K562 (cell line): ENCODE measurements around the gene TTC13. TPM values are rescaled to one million over a fixed set of nuclear protein-coding genes. Genes with fewer than 3 reads are reported as not detected.

Source experiments
- ATAC-seq: fragments of 200-7000 bp; cut with Tn5 transposase; 3 replicates; pipeline ENCODE4 v1.9.1; 2020; ENCODE audit warnings: moderate library complexity
- BruUV-seq: library from RNA; stranded (reverse); fragments of 400-500 nt; replicated peaks from 2 replicates; lab custom pipeline; 2021; lab: Mats Ljungman, UMichigan
- CTCF ChIA-PET: fragments of 300-600 bp; formaldehyde crosslinking; extraction: SDS; loops from one replicate; lab custom pipeline; 2021; ENCODE audit warnings: low intra/inter-chr PET ratio; lab: Yijun Ruan, JAX
- POLR2A ChIA-PET: fragments of 300-600, 350-650 bp; sonication (Branson Sonifier 250); formaldehyde crosslinking; extraction: SDS; loops from one replicate; lab custom pipeline; 2021; ENCODE audit warnings: antibody characterized with exemption, inconsistent platforms; lab: Yijun Ruan, JAX
- DNase-seq, 4 experiments: peaks; one replicate each; pipeline versions ENCODE4 v3.0.0 to v3.0.0-alpha.2; 2011 to 2018; ENCODE audit warnings: low spot score in 3 of 4, mixed read lengths in 3 of 4; ENCODE audit errors: extremely low read depth in 1 of 4
- FAIRE-seq: peaks from 2 replicates; lab custom pipeline; 2011; peaks lifted over from hg19 to GRCh38; lab: Jason Lieb, UNC
- H2AFZ ChIP-seq: 2 replicates; pipeline ENCODE4 v1.6.0; 2011; ENCODE audit warnings: low read depth, low read length, control low read depth, inconsistent platforms
- H3K27ac ChIP-seq: fragments of 200-600 bp; 3 replicates; pipeline ENCODE4 v1.8.0; 2011; ENCODE audit warnings: low read depth, mild to moderate bottlenecking, control low read depth, inconsistent platforms, low read length, moderate library complexity, mixed read lengths; ENCODE audit errors: extremely low read depth
- H3K27me3 ChIP-seq, 2 experiments: fragments of 300-600 bp in 1 of 2; 2 replicates in 1 of 2; 3 replicates in 1 of 2; pipeline versions ENCODE4 v1.6.0 to v1.8.0; 2011; ENCODE audit warnings: inconsistent platforms in 2 of 2, low read length in 2 of 2, mild to moderate bottlenecking in 1 of 2, mixed read lengths in 1 of 2, moderate library complexity in 1 of 2; ENCODE audit not compliant: control insufficient read depth in 2 of 2, insufficient read depth in 2 of 2
- H3K36me3 ChIP-seq: fragments of 300-600 bp; 3 replicates; pipeline ENCODE4 v1.8.0; 2011; ENCODE audit warnings: mild to moderate bottlenecking, low read length, inconsistent platforms; ENCODE audit not compliant: control insufficient read depth, insufficient read depth
- H3K4me1 ChIP-seq, 2 experiments: fragments of 200-600 bp in 1 of 2; replicated peaks in 1 of 2; 2 replicates in 1 of 2; 3 replicates in 1 of 2; pipeline versions ENCODE4 v1.5.1 to v1.8.0; 2011; ENCODE audit warnings: inconsistent platforms in 2 of 2, low read length in 2 of 2, mild to moderate bottlenecking in 1 of 2, mixed read lengths in 1 of 2, moderate library complexity in 1 of 2; ENCODE audit not compliant: control insufficient read depth in 2 of 2, insufficient read depth in 2 of 2
- H3K4me2 ChIP-seq: 2 replicates; pipeline ENCODE4 v1.6.1; 2011; ENCODE audit warnings: low read length, control low read depth, inconsistent platforms, mixed read lengths; ENCODE audit not compliant: insufficient read depth
- H3K4me3 ChIP-seq: fragments of 200-600 bp; sonication (generic), shearing (Covaris generic); 2 replicates; pipeline ENCODE4 v1.5.1; 2016; ENCODE audit warnings: control low read depth, inconsistent platforms
- H3K79me2 ChIP-seq: fragments of 200-600 bp; 3 replicates; pipeline ENCODE4 v1.8.0; 2011; ENCODE audit warnings: low read length, inconsistent platforms; ENCODE audit not compliant: control insufficient read depth, insufficient read depth
- H3K9ac ChIP-seq, 2 experiments: 2 replicates each; pipeline versions ENCODE4 v1.6.0 to v1.6.1; 2011; ENCODE audit warnings: low read depth in 2 of 2, low read length in 2 of 2, control low read depth in 1 of 2, inconsistent platforms in 1 of 2, mild to moderate bottlenecking in 1 of 2, mixed read lengths in 1 of 2; ENCODE audit not compliant: insufficient read depth in 1 of 2
- H3K9me1 ChIP-seq: one replicate; pipeline ENCODE4 v1.6.0; 2011; ENCODE audit warnings: inconsistent platforms, mild to moderate bottlenecking, low read length, moderate library complexity; ENCODE audit not compliant: control insufficient read depth, insufficient read depth
- H3K9me3 ChIP-seq: replicated peaks from 2 replicates; pipeline ENCODE4 v1.5.1; 2011; ENCODE audit warnings: low read depth, low read length, inconsistent platforms; ENCODE audit not compliant: control insufficient read depth, insufficient read depth
- H4K20me1 ChIP-seq: replicated peaks from 2 replicates; pipeline ENCODE4 v1.6.1; 2011; ENCODE audit warnings: low read length, inconsistent platforms, mixed read lengths; ENCODE audit not compliant: control insufficient read depth, insufficient read depth
- CBX5 ChIP-seq: IDR thresholded peaks from 2 replicates; pipeline ENCODE4 v1.6.1; 2014; ENCODE audit warnings: low read depth, borderline replicate concordance
- ETS1 ChIP-seq: conservative IDR thresholded peaks from 2 replicates; pipeline ENCODE4 v1.6.1; 2011; ENCODE audit warnings: low read depth, mild to moderate bottlenecking, low read length; ENCODE audit not compliant: control insufficient read depth
- EWSR1 ChIP-seq: fragments of 450-650 bp; IDR thresholded peaks from 2 replicates; pipeline ENCODE4 v1.6.1; 2018; ENCODE audit warnings: borderline replicate concordance, mild to moderate bottlenecking, low read depth, moderate library complexity; ENCODE audit not compliant: partially characterized antibody
- FOSL1 ChIP-seq: fragments of 200-800 bp; sonication (Bioruptor generic); conservative IDR thresholded peaks from 2 replicates; pipeline ENCODE4 v1.6.1; 2016; ENCODE audit warnings: missing genetic modification characterization, missing compliant biosample characterization
- HEY1 ChIP-seq: fragments of 250-450 bp; sonication (Bioruptor Pico); IDR thresholded peaks from 2 replicates; pipeline ENCODE4 v1.5.0; 2020; ENCODE audit warnings: mild to moderate bottlenecking, moderate library complexity, borderline replicate concordance
- KAT8 ChIP-seq: fragments of 450-650 bp; IDR thresholded peaks from 2 replicates; pipeline ENCODE4 v1.6.1; 2016; ENCODE audit warnings: low read depth, mild to moderate bottlenecking
- MBD2 ChIP-seq: sonication (generic); IDR thresholded peaks from 2 replicates; pipeline ENCODE4 v1.6.1; 2016; ENCODE audit warnings: low read depth, borderline replicate concordance
- ZBTB17 ChIP-seq: fragments of 450-650 bp; formaldehyde crosslinking; IDR thresholded peaks from 2 replicates; pipeline ENCODE4 v1.4.0; 2020; ENCODE audit warnings: mild to moderate bottlenecking
- ZNF639 ChIP-seq, 2 experiments: fragments of 200-800 bp in 1 of 2; sonication (Bioruptor generic) in 1 of 2; sonication (generic) in 1 of 2; formaldehyde crosslinking in 1 of 2; IDR thresholded peaks in 1 of 2; conservative IDR thresholded peaks in 1 of 2; 2 replicates each; pipeline versions ENCODE4 v1.5.0 to v1.6.1; 2016 to 2020; ENCODE audit warnings: missing compliant biosample characterization in 1 of 2, missing genetic modification characterization in 1 of 2, missing genetic modification reagents in 1 of 2
- WGBS: fragments of 100-300 bp; shearing (Covaris generic); methylation state at CpG from one replicate; pipeline ENCODE4 v1.1.6; 2016; ENCODE audit warnings: low coverage, mixed read lengths; ENCODE audit not compliant: insufficient coverage; ENCODE audit errors: missing lambda C conversion rate; 5-methylcytosine and 5-hydroxymethylcytosine counted together
- in situ Hi-C: fragments of 300-500 bp; cut with MboI; formaldehyde crosslinking; loops from 4 replicates; pipeline ENCODE4 v1.15.0; 2018; ENCODE audit warnings: inconsistent platforms, mixed read lengths
- intact Hi-C: fragments of 100-400 bp; cut with micrococcal nuclease; formaldehyde crosslinking; loops from 2 replicates; pipeline ENCODE4 v1.14.2; 2022
- polyA plus RNA-seq, 8 experiments: library from polyadenylated mRNA; depleted of rRNA in 4 of 8; stranded (reverse) in 5 of 8; unstranded in 3 of 8; fragments of >200 nt; fragmentation: Nextera tagmentation in 2 of 8; fragmentation: Illumina TruSeq in 1 of 8; extraction: Ambion mirVana in 2 of 8; extraction: Trizol in 1 of 8; gene quantifications; 2 replicates each; pipeline versions ENCODE4 v1.2.1 to v1.2.3, GENCODE V29; 2011 to 2014; ENCODE audit warnings: inconsistent platforms in 1 of 8, missing spikeins in 1 of 8
- total RNA-seq, 7 experiments: library from RNA; depleted of rRNA in 6 of 7; stranded (reverse); fragments of >200 nt in 6 of 7; fragmentation: Illumina TruSeq in 2 of 7; extraction: Trizol in 2 of 7; gene quantifications; 2 replicates each; pipeline versions ENCODE4 v1.2.1 to v1.2.3, GENCODE V29; 2011 to 2021; ENCODE audit warnings: low replicate concordance in 1 of 7

TTC13 gene
- total and polyA plus RNA-seq, 9 of the 15 experiments (the other 6 are each of a cell fraction or from before 2014, with no cell fraction given): 1.7 to 13.8 (median 9.6) TPM

GRCh38 chr1:230950404-230950803 is 28.3 kb downstream of the TTC13 start:
- Histone ChIP-seq H3K79me2 (no peaks in the 10 kb centered on the region), H4K20me1 (no peaks in the 10 kb centered on the region), H3K9me3 (no peaks in the 10 kb centered on the region), H3K27ac (no peak overlapping the region), H3K4me3 (no peak overlapping the region), H3K4me2 (no peak overlapping the region), H3K36me3 (no peaks in the 10 kb centered on the region), H2AFZ (no peak overlapping the region), H3K9ac (no peak overlapping the region), H3K9me1 (no peaks in the 10 kb centered on the region), H3K27me3 (no peaks in the 10 kb centered on the region), H3K4me1 (no peaks in the 10 kb centered on the region)
- ChIA-PET POLR2A (interaction anchor here (0.8 to 1.8 kb wide), 5 partner anchors 9 to 24 kb away, joined by 3 to 6 read pairs (median 4); no protein-coding TSS in a partner anchor), CTCF (no interaction called here)
- intact Hi-C loops: no loop called here
- ATAC-seq (no peak), FAIRE-seq (no peak), DNase-seq (no peak)
- no TSS peak for BruUV-seq
- 38% methylated on average over 3 of the region's 3 CpGs for WGBS
- TF ChIP-seq FOSL1 (no peak), EWSR1 (no peak), HEY1 (CRISPR knock-in tag) (no peak), ZBTB17 (CRISPR knock-in tag) (no peak), CBX5 (no peak), MBD2 (no peak), KAT8 (no peak)
- in situ Hi-C loops: no loop called here

GRCh38 chr1:230948903-230949302 is 29.8 kb downstream of the TTC13 start:
- H2AFZ ChIP-seq: no peak overlapping the region

More at GRCh38 chr1:230948903-230949302, 29.8 kb downstream of the TTC13 start:
- Histone ChIP-seq H3K79me2 (no peaks in the 10 kb centered on the region), H3K4me3 (no peak overlapping the region), H3K4me2 (no peak overlapping the region), H3K27ac (no peak overlapping the region), H3K4me1 (no peaks in the 10 kb centered on the region), H3K9ac (no peak overlapping the region), H3K9me3 (no peaks in the 10 kb centered on the region), H3K36me3 (no peaks in the 10 kb centered on the region), H3K9me1 (no peaks in the 10 kb centered on the region), H3K27me3 (no peaks in the 10 kb centered on the region), H4K20me1 (no peaks in the 10 kb centered on the region)
- FAIRE-seq (no peak), ATAC-seq (no peak), DNase-seq (no peak)
- in situ Hi-C loops: no loop called here
- no TSS peak for BruUV-seq
- POLR2A ChIA-PET: interaction anchor here (0.5 to 1.0 kb wide), 4 partner anchors 8 to 336 kb away, joined by 3 read pairs; no protein-coding TSS in a partner anchor
- 50% methylated on average over 3 of the region's 3 CpGs for WGBS
- intact Hi-C loops: no loop called here
- CTCF ChIA-PET: no interaction called here
- no peak for TF ChIP-seq ETS1
- TF ChIP-seq ZNF639 (CRISPR knock-in tag; conservative IDR thresholded peaks at IDR 0.05 in 1 of 2, IDR thresholded peaks at IDR 0.05 in 1 of 2): 0 out of 4 replicates have a peak, but pooled peaks of 1 of the 2 experiments have one; percentile 19
